HG02588 (cell line): Measurements from ENCODE around the gene CFAP92.

Experiments
- ATAC-seq: cut with Tn5 transposase; IDR thresholded peaks from one replicate; pipeline ENCODE4 v1.9.1; 2021; ENCODE audit warnings: mild to moderate bottlenecking, moderate library complexity; ENCODE audit not compliant: unreplicated experiment

The CFAP92 gene

DNA sequence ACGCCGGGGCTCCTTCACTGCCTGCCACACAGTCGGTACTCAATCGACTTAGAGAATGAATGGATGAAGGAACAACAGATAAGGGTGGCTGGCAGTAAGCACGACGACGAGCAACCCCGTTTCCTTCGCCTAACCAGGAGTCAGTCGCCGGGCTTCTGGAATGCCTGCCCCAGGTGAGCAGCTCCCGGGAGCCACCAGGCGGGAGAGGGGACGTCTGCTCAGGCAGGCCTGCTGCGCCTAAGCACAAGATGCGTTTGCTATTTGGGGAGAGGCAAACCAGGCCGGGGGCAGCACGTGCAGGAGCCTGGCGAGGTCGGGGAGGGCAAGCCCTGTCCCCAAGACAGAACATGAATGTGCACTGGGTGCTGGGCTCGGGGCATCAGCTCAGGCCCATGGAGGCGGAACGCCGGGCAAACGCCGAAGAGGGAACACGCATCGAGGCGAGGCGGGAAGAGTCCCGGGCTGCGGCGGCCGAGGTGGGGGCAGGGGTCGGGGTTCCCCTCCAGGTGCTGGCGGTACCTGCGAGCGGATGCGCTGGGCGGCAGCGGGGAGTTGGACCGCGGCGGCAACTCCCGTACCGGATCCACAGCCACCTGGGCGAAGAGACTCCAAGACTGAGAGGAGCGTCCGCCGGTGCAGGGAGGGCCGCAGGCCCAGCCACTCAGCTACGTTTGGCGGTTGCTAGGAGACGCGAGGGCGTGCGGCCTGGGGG lies at the start of gene CFAP92:
TSS of gene CFAP92 (minus strand) at position 616 of the 712 bp plus-strand sequence. CDS start 772 bp downstream, outside the sequence.
- ATAC-seq: peak; percentile 89

DNA sequence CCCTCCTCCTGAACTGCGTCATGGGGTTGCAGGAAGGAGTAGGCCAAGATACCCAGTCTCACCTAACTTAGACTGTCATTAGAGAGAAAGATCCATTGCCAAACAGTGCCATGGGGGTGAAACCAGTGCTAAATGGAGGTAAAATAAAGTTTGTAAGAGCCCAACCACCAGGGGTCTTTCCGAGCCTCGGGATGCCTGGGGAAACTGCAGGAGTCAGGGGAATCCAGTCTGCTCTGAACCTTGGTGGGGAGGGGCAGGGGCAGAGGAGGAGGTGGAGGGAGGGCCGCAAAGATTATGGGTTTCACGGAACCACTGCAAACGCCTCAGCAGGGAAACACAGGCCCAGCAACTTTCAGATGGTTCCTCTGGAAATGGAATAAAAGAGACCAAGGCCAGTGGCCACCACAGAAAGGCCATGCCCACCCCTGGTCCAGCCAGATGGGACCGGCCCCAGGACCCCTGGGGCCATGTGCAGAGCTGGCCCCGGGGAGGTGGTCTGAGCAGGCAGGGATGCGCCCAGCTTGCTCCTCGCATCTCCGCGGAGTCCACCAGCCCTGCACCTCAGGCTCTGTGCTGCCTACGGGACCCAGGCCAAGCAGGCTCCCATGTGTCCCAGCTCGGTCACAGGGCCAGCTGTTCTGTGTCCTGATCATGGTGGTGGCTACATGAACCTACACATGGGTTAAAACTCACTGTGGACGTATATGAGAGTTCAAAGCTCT lies 46.9 kb upstream of the CFAP92 start:
- no peak for ATAC-seq

DNA sequence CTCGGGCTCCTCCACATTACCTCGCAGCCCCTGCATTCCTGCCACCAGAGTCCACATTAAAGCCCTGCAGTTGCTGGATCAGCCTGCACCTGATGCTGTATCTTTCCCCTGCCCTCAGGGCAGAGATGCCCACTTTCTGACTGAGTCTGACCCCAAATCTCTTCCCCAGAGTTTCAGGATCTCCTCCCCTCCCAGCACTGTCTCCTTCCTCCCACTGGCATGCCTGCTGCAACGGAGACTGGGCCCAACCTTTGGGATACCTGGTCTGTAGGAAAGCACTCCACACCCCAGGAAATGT lies 46.1 kb upstream of the CFAP92 start:
- no peak for ATAC-seq

DNA sequence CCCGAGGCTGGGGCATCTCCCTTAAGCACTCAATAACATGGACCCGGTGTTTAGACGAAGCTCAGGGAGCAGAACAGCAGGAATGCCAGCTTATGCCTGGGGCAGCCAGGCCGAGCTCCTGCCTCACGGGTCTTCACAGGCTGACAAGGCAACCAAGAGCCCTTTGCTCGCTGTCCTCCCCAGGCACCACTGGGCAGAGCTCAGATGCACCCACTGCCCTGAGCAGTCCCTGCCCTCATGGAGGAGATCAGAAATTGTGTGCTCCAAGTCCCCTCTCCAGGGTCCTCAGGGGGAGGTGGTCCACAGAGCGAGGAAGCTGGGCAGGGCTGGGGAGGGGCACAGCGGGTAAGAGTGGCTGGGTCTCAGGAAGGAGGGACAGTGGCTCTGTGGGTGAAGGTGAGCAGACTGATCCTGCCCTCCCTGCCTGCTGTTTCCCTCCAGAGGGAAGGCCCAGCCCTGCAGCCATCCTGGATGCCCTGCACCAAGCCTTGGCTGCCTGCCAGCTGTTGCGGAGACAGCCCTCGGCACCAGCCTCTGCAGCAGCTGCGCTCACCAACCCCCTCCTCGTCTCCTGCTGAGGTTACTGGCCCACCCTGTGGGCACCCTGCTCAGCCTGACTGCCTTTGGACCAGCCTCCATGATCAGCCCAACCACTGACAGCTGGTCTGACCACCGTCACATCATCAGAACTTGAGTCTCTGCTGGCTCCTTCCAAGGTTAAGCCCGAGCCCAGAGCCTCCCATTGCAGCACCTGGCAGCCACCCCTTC lies 45.6 kb upstream of the CFAP92 start:
- no peak for ATAC-seq

GRCh38 chr3:129038121-129038855 lies 44.4 kb upstream of the CFAP92 start:
- no peak for ATAC-seq

- no peak for ATAC-seq
These were observed 43.2 kb upstream of the CFAP92 start for GRCh38 chr3:129037093-129037419.

- no peak for ATAC-seq
These were observed 42.6 kb upstream of the CFAP92 start for GRCh38 chr3:129036222-129037092.

DNA sequence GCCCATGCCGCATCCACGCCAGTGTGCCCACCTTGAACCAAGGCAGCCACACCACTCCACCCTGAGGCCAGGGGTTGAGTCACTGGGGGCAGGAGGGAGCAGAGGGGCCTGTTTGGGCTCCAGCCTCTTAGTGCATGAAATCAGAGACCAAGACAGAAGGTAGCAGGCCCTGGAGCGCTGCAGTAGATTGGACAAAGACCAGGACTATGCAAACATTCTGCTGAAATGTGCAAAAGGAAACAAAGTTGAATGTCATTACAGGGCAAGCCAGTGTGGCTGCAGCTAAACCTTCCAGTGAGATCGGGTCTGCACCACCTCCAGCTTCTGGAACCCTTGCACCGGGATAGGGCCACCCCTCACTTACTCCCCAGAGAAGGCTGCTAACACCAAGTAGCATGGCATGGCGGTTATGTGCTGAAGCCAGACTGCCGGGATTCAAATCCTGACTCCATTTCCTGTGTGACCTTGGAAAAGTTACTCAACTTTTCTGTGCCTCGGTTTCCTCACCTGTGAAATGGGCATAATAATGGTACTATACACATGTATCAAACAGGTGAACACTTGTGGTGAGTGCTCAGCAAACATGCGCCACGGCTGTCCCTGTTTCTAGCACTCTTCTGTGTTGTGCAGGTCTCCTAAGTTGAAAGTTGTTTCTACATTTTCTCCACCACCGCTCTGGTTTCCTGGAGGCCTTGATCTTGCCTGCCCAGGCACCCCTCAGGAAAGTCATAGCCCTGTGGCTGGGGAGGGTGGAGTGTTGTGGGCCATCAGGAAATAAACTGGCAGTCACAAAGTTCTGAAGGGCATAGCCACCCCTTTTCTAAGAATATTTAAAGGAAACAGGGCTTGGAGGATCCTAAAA lies 41.7 kb upstream of the CFAP92 start:
- ATAC-seq: no peak

GRCh38 chr3:129034642-129035041 lies 40.8 kb upstream of the CFAP92 start:
- ATAC-seq: no peak

- ATAC-seq: no peak
These were observed 39.9 kb upstream of the CFAP92 start for GRCh38 chr3:129033633-129034321.

DNA sequence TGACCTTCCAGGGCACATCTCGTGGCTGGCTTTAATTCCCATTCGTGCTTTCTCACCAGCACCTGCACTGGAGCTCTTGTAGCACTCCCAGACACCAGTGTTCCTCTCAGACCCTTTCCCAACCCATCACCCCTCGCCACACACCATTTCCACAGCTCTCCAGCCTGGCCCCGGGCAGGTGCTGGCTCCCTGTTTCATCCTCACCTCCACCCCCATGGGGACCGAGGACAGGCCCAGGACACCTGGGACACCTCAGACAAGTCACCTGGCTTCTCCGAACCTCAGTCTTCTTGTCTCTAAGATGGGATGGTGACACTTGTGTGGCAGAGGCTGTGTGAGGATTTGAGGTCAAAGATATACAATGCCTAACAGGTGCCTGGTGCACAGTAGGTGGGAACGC lies 39.3 kb upstream of the CFAP92 start:
- no peak for ATAC-seq

DNA sequence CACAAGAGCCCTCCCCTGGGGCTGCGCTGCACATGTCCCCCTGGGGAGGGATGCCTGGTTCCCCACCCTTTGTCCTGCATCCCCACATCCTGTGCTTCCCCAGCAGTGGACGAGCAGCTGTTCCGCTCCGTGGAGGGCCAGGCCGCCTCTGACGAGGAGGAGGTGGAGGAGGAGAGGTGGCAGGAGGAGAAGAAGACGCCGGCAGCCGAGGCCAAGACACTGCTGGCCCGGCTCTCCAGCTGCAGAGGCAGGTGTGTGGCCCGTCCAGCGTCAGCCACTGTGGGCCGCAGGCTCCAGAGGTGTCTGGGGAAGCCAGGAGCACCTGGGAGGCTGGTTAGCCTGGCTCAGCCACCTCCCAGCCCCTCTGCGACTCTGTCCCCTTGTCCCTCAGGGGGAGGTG lies 38.8 kb upstream of the CFAP92 start:
- ATAC-seq: no peak

- ATAC-seq: no peak
These were observed 37.8 kb upstream of the CFAP92 start for GRCh38 chr3:129031476-129032215.

DNA sequence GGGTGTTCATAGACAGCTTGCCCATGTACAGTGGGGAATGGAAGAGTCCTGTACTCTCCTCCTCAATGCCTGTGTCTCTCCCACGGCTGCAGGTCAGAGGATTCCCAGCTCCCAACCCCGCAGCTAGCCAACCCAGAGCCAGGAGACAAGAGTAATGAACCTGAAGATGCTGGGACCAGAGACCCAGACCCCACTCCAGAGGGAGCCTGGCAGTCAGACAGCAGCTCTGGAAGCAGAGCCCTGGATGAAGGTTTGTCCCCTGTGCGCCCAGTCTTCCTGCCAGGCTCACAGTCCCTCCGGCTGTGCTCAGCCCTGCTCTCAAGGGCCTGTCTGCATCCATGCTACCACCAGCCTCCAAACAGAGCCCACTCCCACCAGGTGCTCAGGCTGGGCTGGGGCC lies 36.7 kb upstream of the CFAP92 start:
- no peak for ATAC-seq

- no peak for ATAC-seq
These were observed 35.0 kb upstream of the CFAP92 start for GRCh38 chr3:129028866-129029265.

GRCh38 chr3:129027544-129027880 lies 33.6 kb upstream of the CFAP92 start:
- no peak for ATAC-seq

GRCh38 chr3:129026728-129027543 lies 33.1 kb upstream of the CFAP92 start:
- ATAC-seq: peak; percentile 98
